WTC11 (cell line): ENCODE measurements around the gene HIC1. TPM values are rescaled to one million over a fixed set of nuclear protein-coding genes. Genes with fewer than 3 reads are reported as not detected.

Experiments
- ATAC-seq: fragments of 200-7000 bp; cut with Tn5 transposase; 2 replicates; pipeline ENCODE4 v1.10.0; 2021; ENCODE audit warnings: mild to moderate bottlenecking, moderate library complexity
- CTCF ChIA-PET: fragments of 300-600 bp; sonication (Branson Sonifier 250); formaldehyde crosslinking; loops from one replicate; lab custom pipeline; 2021; ENCODE audit warnings: antibody characterized with exemption; lab: Charles Lee
- POLR2A ChIA-PET: fragments of 350-600 bp; sonication (Branson Sonifier 250); formaldehyde crosslinking; loops from one replicate; lab custom pipeline; 2021; ENCODE audit warnings: antibody characterized with exemption; lab: Charles Lee
- DNase-seq: peaks from one replicate; pipeline ENCODE4 v3.0.0; 2021; ENCODE audit warnings: low spot score
- H3K27ac Mint-ChIP-seq: 2 replicates; pipeline ENCODE4 v1.8.0; 2021; ENCODE audit warnings: mixed read lengths
- H3K27me3 Mint-ChIP-seq: 2 replicates; pipeline ENCODE4 v1.8.0; 2021; ENCODE audit warnings: low read depth, mild to moderate bottlenecking, moderate library complexity, mixed read lengths
- H3K36me3 Mint-ChIP-seq: 2 replicates; pipeline ENCODE4 v1.8.0; 2021; ENCODE audit warnings: mixed read lengths
- H3K4me1 Mint-ChIP-seq: 2 replicates; pipeline ENCODE4 v1.8.0; 2022; ENCODE audit warnings: mixed read lengths
- H3K4me3 Mint-ChIP-seq: 2 replicates; pipeline ENCODE4 v1.8.0; 2021; ENCODE audit warnings: mild to moderate bottlenecking, moderate library complexity, mixed read lengths
- H3K9me3 Mint-ChIP-seq: 2 replicates; pipeline ENCODE4 v1.8.0; 2021; ENCODE audit warnings: mixed read lengths
- ELF4 ChIP-seq: sonication (generic); formaldehyde crosslinking; IDR thresholded peaks from 2 replicates; pipeline ENCODE4 v1.8.1; 2022; ENCODE audit warnings: low read depth, mild to moderate bottlenecking, moderate library complexity, missing genetic modification reagents
- FOXJ3 ChIP-seq: sonication (generic); formaldehyde crosslinking; IDR thresholded peaks from 2 replicates; pipeline ENCODE4 v1.9.0; 2021; ENCODE audit warnings: missing genetic modification reagents, mild to moderate bottlenecking, borderline replicate concordance
- HMGA2 ChIP-seq: fragments of 250-450 bp; sonication (Bioruptor Pico); IDR thresholded peaks from 2 replicates; pipeline ENCODE4 v1.4.0; 2021; ENCODE audit warnings: mild to moderate bottlenecking, moderate library complexity
- JAZF1 ChIP-seq: fragments of 250-450 bp; sonication (Bioruptor Pico); IDR thresholded peaks from 2 replicates; pipeline ENCODE4 v1.9.0; 2021; ENCODE audit warnings: moderate library complexity, mild to moderate bottlenecking, inconsistent platforms
- NFE2L1 ChIP-seq: sonication (generic); formaldehyde crosslinking; IDR thresholded peaks from 2 replicates; pipeline ENCODE4 v1.8.1; 2023; ENCODE audit warnings: missing genetic modification reagents
- NFYB ChIP-seq: sonication (generic); formaldehyde crosslinking; conservative IDR thresholded peaks from 2 replicates; pipeline ENCODE4 v1.8.0; 2022; ENCODE audit warnings: low read depth, missing genetic modification reagents
- SMAD3 ChIP-seq: sonication (generic); formaldehyde crosslinking; IDR thresholded peaks from 2 replicates; pipeline ENCODE4 v1.8.0; 2022; ENCODE audit warnings: missing genetic modification reagents, mild to moderate bottlenecking, borderline replicate concordance
- SMAD4 ChIP-seq: sonication (generic); formaldehyde crosslinking; IDR thresholded peaks from 2 replicates; pipeline ENCODE4 v1.8.0; 2022; ENCODE audit warnings: mild to moderate bottlenecking, missing genetic modification reagents
- TEAD1 ChIP-seq: sonication (generic); formaldehyde crosslinking; IDR thresholded peaks from 2 replicates; pipeline ENCODE4 v1.8.0; 2022; ENCODE audit warnings: mild to moderate bottlenecking, missing genetic modification reagents
- TEAD4 ChIP-seq: sonication (generic); formaldehyde crosslinking; IDR thresholded peaks from 2 replicates; pipeline ENCODE4 v1.8.0; 2022; ENCODE audit warnings: mild to moderate bottlenecking, missing genetic modification reagents
- TP53 ChIP-seq: sonication (generic); formaldehyde crosslinking; IDR thresholded peaks from 2 replicates; pipeline ENCODE4 v1.8.1; 2023; ENCODE audit warnings: mild to moderate bottlenecking, missing genetic modification reagents
- ZNF138 ChIP-seq: sonication (generic); formaldehyde crosslinking; conservative IDR thresholded peaks from 2 replicates; pipeline ENCODE4 v1.8.1; 2022; ENCODE audit warnings: mild to moderate bottlenecking, moderate library complexity, missing genetic modification reagents
- ZNF232 ChIP-seq: sonication (generic); formaldehyde crosslinking; IDR thresholded peaks from 2 replicates; pipeline ENCODE4 v1.8.0; 2022; ENCODE audit warnings: mild to moderate bottlenecking, missing genetic modification reagents
- total RNA-seq: library from RNA; stranded (reverse); gene quantifications from 3 replicates; pipeline ENCODE4 v1.2.3, GENCODE V29; 2021
- TF ChIP-seq, protein P1 (sequence below): fragments of 250-450 bp; sonication (Bioruptor Pico); IDR thresholded peaks from 2 replicates; pipeline ENCODE4 v1.9.0; 2021; ENCODE audit warnings: moderate library complexity, mild to moderate bottlenecking, inconsistent platforms, borderline replicate concordance
- TF ChIP-seq, protein P2 (sequence below): fragments of 250-450 bp; sonication (Bioruptor Pico); conservative IDR thresholded peaks from 2 replicates; pipeline ENCODE4 v1.9.0; 2021; ENCODE audit warnings: mild to moderate bottlenecking
- TF ChIP-seq, protein P3 (sequence below): sonication (generic); formaldehyde crosslinking; IDR thresholded peaks from 2 replicates; pipeline ENCODE4 v1.8.0; 2023; ENCODE audit warnings: missing genetic modification reagents
- TF ChIP-seq, protein P4 (sequence below): sonication (generic); formaldehyde crosslinking; IDR thresholded peaks from 2 replicates; pipeline ENCODE4 v1.8.1; 2023; ENCODE audit warnings: mild to moderate bottlenecking, missing genetic modification reagents, moderate library complexity
- TF ChIP-seq, protein P5 (sequence below): fragments of 200-600 bp; IDR thresholded peaks from 2 replicates; pipeline ENCODE4 v1.8.0; 2022; ENCODE audit warnings: antibody characterized with exemption
- TF ChIP-seq, protein P6 (sequence below): sonication (generic); formaldehyde crosslinking; IDR thresholded peaks from 2 replicates; pipeline ENCODE4 v1.8.1; 2022; ENCODE audit warnings: mild to moderate bottlenecking, moderate library complexity, missing genetic modification reagents
- TF ChIP-seq, protein P7 (sequence below): sonication (generic); formaldehyde crosslinking; IDR thresholded peaks from 2 replicates; pipeline ENCODE4 v1.8.1; 2023; ENCODE audit warnings: mild to moderate bottlenecking, missing genetic modification reagents
- TF ChIP-seq, protein P8 (sequence below): fragments of 250-450 bp; sonication (Bioruptor Pico); IDR thresholded peaks from 2 replicates; pipeline ENCODE4 v1.8.0; 2021; ENCODE audit warnings: mild to moderate bottlenecking

The HIC1 gene
- total RNA-seq, 1 experiment from 2014 or later: 0.37 TPM

DNA sequence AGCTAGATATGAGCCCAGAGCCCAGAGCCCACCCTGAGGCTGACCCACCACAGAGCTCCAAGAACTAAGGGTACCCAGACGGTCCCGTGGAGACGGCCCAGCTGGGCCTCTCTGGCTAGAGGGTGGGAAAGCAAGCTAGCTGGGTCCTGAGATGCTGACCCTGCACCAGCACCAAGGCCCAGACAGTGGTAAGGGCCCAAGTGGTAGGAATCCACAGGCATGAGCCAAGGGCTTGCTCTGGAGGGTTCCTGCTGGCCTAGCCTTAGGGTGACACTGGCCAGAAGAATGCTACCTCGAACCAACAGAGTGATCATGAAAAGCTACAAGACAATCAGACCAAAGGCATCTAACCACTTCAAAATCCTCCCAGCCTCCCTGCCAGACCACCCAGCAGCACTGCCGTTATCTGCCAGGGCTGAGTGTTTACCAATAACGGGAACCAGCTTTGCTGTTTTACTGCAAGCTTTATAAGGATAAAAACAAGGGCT lies 13.2 kb downstream of the HIC1 start:
- no peaks in the 10 kb centered on the region for H3K9me3 Mint-ChIP-seq
- POLR2A ChIA-PET: no interaction called here
- no peaks in the 10 kb centered on the region for H3K27me3 Mint-ChIP-seq
- H3K27ac Mint-ChIP-seq: no peak overlapping the region
- H3K4me1 Mint-ChIP-seq: peaks cover 25% of the 10 kb centered on the region
- CTCF ChIA-PET: interaction anchor here (0.9 to 11.0 kb wide), 5 partner anchors 11 to 314 kb away, joined by 3 to 96 read pairs (median 6); partner anchors contain the start of gene HIC1
- H3K4me3 Mint-ChIP-seq: no peak overlapping the region
- ATAC-seq (no peak), DNase-seq (no peak)
- TF ChIP-seq SMAD4 (CRISPR knock-in tag) (no peak), HMGA2 (CRISPR knock-in tag) (no peak), ELF4 (CRISPR knock-in tag) (no peak), ZNF138 (CRISPR knock-in tag) (no peak), JAZF1 (CRISPR knock-in tag) (no peak), TP53 (CRISPR knock-in tag) (no peak), FOXJ3 (no peak), NFYB (no peak)
- TF ChIP-seq, protein P1, sequence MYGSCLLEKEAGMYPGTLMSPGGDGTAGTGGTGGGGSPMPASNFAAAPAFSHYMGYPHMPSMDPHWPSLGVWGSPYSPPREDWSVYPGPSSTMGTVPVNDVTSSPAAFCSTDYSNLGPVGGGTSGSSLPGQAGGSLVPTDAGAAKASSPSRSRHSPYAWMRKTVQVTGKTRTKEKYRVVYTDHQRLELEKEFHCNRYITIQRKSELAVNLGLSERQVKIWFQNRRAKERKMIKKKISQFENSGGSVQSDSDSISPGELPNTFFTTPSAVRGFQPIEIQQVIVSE (CRISPR knock-in tag): no peak
- TF ChIP-seq, protein P2, sequence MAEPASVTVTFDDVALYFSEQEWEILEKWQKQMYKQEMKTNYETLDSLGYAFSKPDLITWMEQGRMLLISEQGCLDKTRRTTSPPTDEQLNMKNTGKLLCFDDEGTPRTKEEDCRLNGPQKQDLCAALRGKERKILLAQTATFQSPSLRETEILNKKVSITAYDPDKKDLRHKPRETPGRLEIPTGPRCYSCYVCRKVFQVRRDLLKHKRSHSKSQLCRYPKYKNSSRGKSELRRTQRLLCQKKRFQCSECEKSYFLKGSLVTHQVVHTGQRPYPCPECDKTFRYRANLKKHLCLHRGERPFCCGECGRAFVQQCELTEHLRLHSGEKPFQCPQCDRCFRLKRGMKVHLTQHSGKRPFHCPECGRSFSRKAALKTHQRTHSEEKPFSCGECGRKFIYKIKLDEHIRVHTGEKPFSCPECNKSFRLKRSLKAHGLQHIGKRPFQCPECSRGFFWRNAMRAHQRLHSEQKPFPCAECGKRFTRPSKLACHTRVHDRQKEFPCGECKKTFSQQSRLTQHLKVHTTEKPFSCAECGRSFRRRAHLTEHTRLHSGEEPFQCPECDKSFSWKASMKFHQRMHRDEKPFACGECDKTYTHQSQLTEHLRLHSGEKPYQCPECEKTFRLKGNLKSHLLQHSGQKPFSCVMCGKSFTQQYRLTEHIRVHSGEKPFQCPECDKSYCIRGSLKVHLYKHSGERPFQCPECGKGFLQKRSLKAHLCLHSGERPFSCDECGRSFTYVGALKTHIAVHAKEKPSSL (CRISPR knock-in tag): no peak
- TF ChIP-seq, protein P3, sequence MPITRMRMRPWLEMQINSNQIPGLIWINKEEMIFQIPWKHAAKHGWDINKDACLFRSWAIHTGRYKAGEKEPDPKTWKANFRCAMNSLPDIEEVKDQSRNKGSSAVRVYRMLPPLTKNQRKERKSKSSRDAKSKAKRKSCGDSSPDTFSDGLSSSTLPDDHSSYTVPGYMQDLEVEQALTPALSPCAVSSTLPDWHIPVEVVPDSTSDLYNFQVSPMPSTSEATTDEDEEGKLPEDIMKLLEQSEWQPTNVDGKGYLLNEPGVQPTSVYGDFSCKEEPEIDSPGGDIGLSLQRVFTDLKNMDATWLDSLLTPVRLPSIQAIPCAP (CRISPR knock-in tag): no peak
- TF ChIP-seq, protein P4, sequence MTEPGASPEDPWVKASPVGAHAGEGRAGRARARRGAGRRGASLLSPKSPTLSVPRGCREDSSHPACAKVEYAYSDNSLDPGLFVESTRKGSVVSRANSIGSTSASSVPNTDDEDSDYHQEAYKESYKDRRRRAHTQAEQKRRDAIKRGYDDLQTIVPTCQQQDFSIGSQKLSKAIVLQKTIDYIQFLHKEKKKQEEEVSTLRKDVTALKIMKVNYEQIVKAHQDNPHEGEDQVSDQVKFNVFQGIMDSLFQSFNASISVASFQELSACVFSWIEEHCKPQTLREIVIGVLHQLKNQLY (CRISPR knock-in tag): no peak
- TF ChIP-seq, protein P5, sequence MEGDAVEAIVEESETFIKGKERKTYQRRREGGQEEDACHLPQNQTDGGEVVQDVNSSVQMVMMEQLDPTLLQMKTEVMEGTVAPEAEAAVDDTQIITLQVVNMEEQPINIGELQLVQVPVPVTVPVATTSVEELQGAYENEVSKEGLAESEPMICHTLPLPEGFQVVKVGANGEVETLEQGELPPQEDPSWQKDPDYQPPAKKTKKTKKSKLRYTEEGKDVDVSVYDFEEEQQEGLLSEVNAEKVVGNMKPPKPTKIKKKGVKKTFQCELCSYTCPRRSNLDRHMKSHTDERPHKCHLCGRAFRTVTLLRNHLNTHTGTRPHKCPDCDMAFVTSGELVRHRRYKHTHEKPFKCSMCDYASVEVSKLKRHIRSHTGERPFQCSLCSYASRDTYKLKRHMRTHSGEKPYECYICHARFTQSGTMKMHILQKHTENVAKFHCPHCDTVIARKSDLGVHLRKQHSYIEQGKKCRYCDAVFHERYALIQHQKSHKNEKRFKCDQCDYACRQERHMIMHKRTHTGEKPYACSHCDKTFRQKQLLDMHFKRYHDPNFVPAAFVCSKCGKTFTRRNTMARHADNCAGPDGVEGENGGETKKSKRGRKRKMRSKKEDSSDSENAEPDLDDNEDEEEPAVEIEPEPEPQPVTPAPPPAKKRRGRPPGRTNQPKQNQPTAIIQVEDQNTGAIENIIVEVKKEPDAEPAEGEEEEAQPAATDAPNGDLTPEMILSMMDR: no peak
- H3K36me3 Mint-ChIP-seq: peaks cover 3% of the 10 kb centered on the region

DNA sequence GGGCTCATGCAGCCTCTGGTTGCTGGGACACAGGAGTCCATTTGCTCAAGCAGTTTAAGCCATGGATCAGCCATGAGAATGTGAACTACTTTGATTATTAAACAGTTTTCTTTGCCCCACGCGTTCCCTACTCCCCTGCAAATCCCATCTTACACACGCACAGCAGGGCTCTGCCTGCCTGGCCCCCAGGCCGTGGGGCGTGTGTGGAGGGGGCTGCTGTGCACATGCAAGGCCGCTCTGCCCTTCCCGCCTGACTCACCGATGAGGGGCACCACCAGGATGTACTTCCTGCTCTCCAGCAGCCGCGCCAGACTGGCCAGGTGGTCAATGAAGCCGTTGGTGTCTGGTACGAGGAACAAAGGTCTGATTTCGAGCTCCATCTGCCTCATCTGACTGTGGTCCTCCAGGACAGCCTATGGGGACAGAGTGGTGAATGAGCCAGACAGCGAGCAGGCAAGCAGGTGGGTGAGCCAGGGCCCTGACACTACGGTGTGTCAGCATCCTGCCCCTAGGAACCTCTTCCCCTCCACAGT lies 13.7 kb downstream of the HIC1 start:
- ATAC-seq (no peak), DNase-seq (no peak)
- H3K27me3 Mint-ChIP-seq: no peaks in the 10 kb centered on the region
- peak overlapping the region; percentile 45 for H3K27ac Mint-ChIP-seq
- H3K4me1 Mint-ChIP-seq: peaks cover 20% of the 10 kb centered on the region
- ChIA-PET POLR2A (interaction anchor here (0.7 kb wide), 1 partner anchor 25 kb away, joined by 4 read pairs; no protein-coding TSS in a partner anchor), CTCF (interaction anchor here (0.9 to 11.0 kb wide), 5 partner anchors 12 to 314 kb away, joined by 3 to 96 read pairs (median 6); partner anchors contain the start of gene HIC1)
- H3K4me3 Mint-ChIP-seq: no peak overlapping the region
- no peaks in the 10 kb centered on the region for H3K9me3 Mint-ChIP-seq
- peaks cover 3% of the 10 kb centered on the region for H3K36me3 Mint-ChIP-seq
- TF ChIP-seq ZNF232: no peak
- TF ChIP-seq TEAD1 (CRISPR knock-in tag): no peak
- no peak for TF ChIP-seq SMAD3 (CRISPR knock-in tag)
- TF ChIP-seq NFE2L1 (CRISPR knock-in tag): no peak
- TF ChIP-seq, protein P6, sequence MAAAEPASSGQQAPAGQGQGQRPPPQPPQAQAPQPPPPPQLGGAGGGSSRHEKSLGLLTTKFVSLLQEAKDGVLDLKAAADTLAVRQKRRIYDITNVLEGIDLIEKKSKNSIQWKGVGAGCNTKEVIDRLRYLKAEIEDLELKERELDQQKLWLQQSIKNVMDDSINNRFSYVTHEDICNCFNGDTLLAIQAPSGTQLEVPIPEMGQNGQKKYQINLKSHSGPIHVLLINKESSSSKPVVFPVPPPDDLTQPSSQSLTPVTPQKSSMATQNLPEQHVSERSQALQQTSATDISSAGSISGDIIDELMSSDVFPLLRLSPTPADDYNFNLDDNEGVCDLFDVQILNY (CRISPR knock-in tag): no peak
- TF ChIP-seq, protein P7, sequence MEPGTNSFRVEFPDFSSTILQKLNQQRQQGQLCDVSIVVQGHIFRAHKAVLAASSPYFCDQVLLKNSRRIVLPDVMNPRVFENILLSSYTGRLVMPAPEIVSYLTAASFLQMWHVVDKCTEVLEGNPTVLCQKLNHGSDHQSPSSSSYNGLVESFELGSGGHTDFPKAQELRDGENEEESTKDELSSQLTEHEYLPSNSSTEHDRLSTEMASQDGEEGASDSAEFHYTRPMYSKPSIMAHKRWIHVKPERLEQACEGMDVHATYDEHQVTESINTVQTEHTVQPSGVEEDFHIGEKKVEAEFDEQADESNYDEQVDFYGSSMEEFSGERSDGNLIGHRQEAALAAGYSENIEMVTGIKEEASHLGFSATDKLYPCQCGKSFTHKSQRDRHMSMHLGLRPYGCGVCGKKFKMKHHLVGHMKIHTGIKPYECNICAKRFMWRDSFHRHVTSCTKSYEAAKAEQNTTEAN (CRISPR knock-in tag): no peak
- TF ChIP-seq, protein P8, sequence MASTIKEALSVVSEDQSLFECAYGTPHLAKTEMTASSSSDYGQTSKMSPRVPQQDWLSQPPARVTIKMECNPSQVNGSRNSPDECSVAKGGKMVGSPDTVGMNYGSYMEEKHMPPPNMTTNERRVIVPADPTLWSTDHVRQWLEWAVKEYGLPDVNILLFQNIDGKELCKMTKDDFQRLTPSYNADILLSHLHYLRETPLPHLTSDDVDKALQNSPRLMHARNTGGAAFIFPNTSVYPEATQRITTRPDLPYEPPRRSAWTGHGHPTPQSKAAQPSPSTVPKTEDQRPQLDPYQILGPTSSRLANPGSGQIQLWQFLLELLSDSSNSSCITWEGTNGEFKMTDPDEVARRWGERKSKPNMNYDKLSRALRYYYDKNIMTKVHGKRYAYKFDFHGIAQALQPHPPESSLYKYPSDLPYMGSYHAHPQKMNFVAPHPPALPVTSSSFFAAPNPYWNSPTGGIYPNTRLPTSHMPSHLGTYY (CRISPR knock-in tag): no peak
- no peak for TF ChIP-seq TEAD4 (CRISPR knock-in tag)
